Thoracic aorta (tissue), 2 donors: ENCODE measurements around the gene LRRTM4. TPM values are rescaled to one million over a fixed set of nuclear protein-coding genes. Genes with fewer than 3 reads are reported as not detected.

Experiments
- ATAC-seq: fragments of 150-250 bp; one replicate; pipeline ENCODE4 v1.8.0; 2017; ENCODE audit warnings: low read depth; ENCODE audit not compliant: insufficient number of reproducible peaks, low FRiP score
- DNase-seq: peaks from one replicate; pipeline ENCODE4 v3.0.0-alpha.2; 2020; ENCODE audit warnings: low spot score
- H3K27ac ChIP-seq, 2 donors: fragments of 200-600 bp; sonication (generic); 1 replicate in 1 of 2; 2 replicates in 1 of 2; pipeline ENCODE4 v1.5.1; 2016; ENCODE audit warnings: mild to moderate bottlenecking in 2 of 2, moderate library complexity in 2 of 2
- H3K27me3 ChIP-seq: fragments of 200-600 bp; sonication (generic); replicated peaks from 2 replicates; pipeline ENCODE4 v1.6.0; 2016; ENCODE audit warnings: mild to moderate bottlenecking; ENCODE audit not compliant: insufficient read depth
- H3K36me3 ChIP-seq: fragments of 200-600 bp; sonication (generic); one replicate; pipeline ENCODE4 v1.5.1; 2016
- H3K4me1 ChIP-seq, 2 donors: fragments of 200-600 bp; sonication (generic); 1 replicate in 1 of 2; 2 replicates in 1 of 2; pipeline versions ENCODE4 v1.5.1 to v1.6.0; 2016; ENCODE audit warnings: low read depth in 2 of 2, mild to moderate bottlenecking in 1 of 2; ENCODE audit not compliant: control insufficient read depth in 1 of 2
- H3K4me3 ChIP-seq: fragments of 200-600 bp; sonication (generic); 2 replicates; pipeline ENCODE4 v1.5.1; 2016; ENCODE audit warnings: mild to moderate bottlenecking
- H3K9me3 ChIP-seq: fragments of 200-600 bp; sonication (generic); 2 replicates; pipeline ENCODE4 v1.5.1; 2016
- CTCF ChIP-seq: fragments of 200-600 bp; sonication (generic); IDR thresholded peaks from one replicate; pipeline ENCODE4 v1.5.1; 2019; ENCODE audit warnings: antibody characterized with exemption
- total RNA-seq, 2 donors: library from RNA; depleted of rRNA; stranded (reverse); fragments of >200 nt; gene quantifications; one replicate each; pipeline versions ENCODE4 v1.1.0 to v1.2.3, GENCODE V29; 2016

LRRTM4 gene
- total RNA-seq, 2 donors from 2014 or later: not detected

DNA sequence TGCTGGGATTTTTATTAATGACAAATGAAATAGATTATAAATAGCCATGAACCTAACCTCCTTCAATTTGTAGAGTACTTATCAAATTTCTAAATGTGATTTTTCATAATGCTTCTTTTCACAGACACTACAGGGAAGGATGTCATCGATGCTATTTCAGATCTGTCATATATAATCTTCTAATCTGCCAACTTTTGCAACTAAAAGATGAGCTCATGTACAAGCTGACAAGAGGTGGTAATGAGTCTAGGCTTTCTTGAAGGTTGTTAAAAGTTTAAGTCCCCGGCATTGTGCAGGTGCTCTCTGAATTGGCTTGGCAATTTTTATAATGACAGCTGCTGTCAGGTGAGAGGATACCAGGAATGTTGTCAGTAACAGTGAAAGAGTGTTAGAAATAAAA lies 320.4 kb downstream of the LRRTM4 start:
- ATAC-seq: no peak
- no peak overlapping the region for H3K4me3 ChIP-seq
- no peaks in the 10 kb centered on the region for H3K27me3 ChIP-seq
- no peak overlapping the region for H3K27ac ChIP-seq
- TF ChIP-seq CTCF: no peak
- no peaks in the 10 kb centered on the region for H3K4me1 ChIP-seq
- DNase-seq: no peak
- no peaks in the 10 kb centered on the region for H3K9me3 ChIP-seq
- H3K36me3 ChIP-seq: no peaks in the 10 kb centered on the region

DNA sequence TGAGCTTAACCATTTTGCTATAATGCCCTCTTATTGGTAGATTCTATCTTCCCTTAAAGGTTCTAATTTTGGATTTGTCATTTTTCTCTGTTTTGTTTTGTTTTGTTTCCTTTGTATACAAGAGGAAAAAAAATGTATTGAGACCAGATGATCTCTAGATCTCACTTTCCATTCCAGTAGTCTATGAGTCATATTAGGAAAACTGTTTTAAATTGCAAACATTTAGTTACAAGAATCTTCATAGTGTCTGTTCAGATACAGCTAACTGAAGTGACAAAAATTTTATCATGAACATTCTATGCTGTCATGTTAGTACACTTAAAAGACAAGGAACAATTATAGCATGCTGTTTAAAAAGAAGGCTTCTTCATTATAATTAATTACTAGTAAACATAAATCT lies 322.8 kb downstream of the LRRTM4 start:
- no peaks in the 10 kb centered on the region for H3K36me3 ChIP-seq
- no peak overlapping the region for H3K4me3 ChIP-seq
- no peak overlapping the region for H3K27ac ChIP-seq
- H3K9me3 ChIP-seq: no peaks in the 10 kb centered on the region
- ATAC-seq (no peak), DNase-seq (no peak)
- TF ChIP-seq CTCF: no peak
- no peaks in the 10 kb centered on the region for H3K4me1 ChIP-seq
- H3K27me3 ChIP-seq: no peaks in the 10 kb centered on the region

- TF ChIP-seq CTCF: no peak
- no peak overlapping the region for H3K4me3 ChIP-seq
- no peak for DNase-seq
Measured at GRCh38 chr2:77193858-77194448, 328.2 kb downstream of the LRRTM4 start.

GRCh38 chr2:77192811-77193289 lies 329.3 kb downstream of the LRRTM4 start:
- Histone ChIP-seq H3K4me3 (no peak overlapping the region), H3K27me3 (no peaks in the 10 kb centered on the region), H3K9me3 (no peaks in the 10 kb centered on the region), H3K27ac (no peak overlapping the region), H3K4me1 (no peaks in the 10 kb centered on the region), H3K36me3 (no peaks in the 10 kb centered on the region)
- DNase-seq (no peak), ATAC-seq (no peak)
- no peak for TF ChIP-seq CTCF

More at GRCh38 chr2:77193858-77194448, 328.2 kb downstream of the LRRTM4 start:
- H3K4me1 ChIP-seq: no peaks in the 10 kb centered on the region
- H3K9me3 ChIP-seq: no peaks in the 10 kb centered on the region
- no peak for ATAC-seq
- no peaks in the 10 kb centered on the region for H3K27me3 ChIP-seq
- H3K27ac ChIP-seq: no peak overlapping the region
- H3K36me3 ChIP-seq: no peaks in the 10 kb centered on the region

DNA sequence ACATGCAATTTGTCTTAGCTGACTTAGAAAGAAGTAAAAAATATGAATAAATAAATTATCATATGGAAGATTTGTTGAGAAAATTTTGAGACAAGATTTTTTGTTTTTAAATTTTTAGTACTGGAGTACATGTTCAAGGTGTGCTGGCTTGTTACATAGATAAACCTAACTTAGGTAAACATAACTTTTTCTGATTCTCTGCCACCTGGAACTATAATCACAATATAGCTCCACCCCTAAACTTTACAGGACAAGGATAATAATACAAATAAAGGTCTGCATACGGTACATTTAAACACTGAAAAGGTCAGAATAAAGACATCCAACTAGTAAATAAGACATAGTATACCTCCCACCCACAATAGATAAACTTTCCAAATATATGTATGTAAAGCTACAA lies 330.5 kb downstream of the LRRTM4 start:
- Histone ChIP-seq H3K27me3 (no peaks in the 10 kb centered on the region), H3K4me1 (no peaks in the 10 kb centered on the region), H3K36me3 (no peaks in the 10 kb centered on the region), H3K4me3 (no peak overlapping the region), H3K9me3 (no peaks in the 10 kb centered on the region), H3K27ac (no peak overlapping the region)
- no peak for TF ChIP-seq CTCF
- ATAC-seq (no peak), DNase-seq (no peak)
